Omental fat pad (tissue), 4 donors: ENCODE data around the gene RHO. TPM values are rescaled to one million over a fixed set of nuclear protein-coding genes. Genes with fewer than 3 reads are reported as not detected.

Experiments used
- ATAC-seq: fragments of 150-250 bp; one replicate; pipeline ENCODE4 v1.9.1; 2016; ENCODE audit warnings: mild to moderate bottlenecking, moderate library complexity; ENCODE audit not compliant: low FRiP score
- DNase-seq: peaks from one replicate; pipeline ENCODE4 v3.0.0-alpha.2; 2019; ENCODE audit warnings: low spot score
- CTCF ChIP-seq, 3 donors: fragments of 450-650 bp; IDR thresholded peaks; one replicate each; pipeline ENCODE4 v1.5.1; 2016 to 2017; ENCODE audit warnings: antibody characterized with exemption in 3 of 3, mild to moderate bottlenecking in 3 of 3, moderate library complexity in 2 of 3
- total RNA-seq, 4 donors: library from RNA; depleted of rRNA; stranded (reverse); fragments of >200 nt; gene quantifications; one replicate each; pipeline ENCODE4 v1.1.0, GENCODE V29; 2016

Gene RHO
- total RNA-seq, 4 donors from 2014 or later, result 0.28 TPM; not detected in 3

- ATAC-seq (peak; percentile 22), DNase-seq (no peak)
- TF ChIP-seq CTCF (IDR thresholded peaks at IDR 0.05), result no peak
Observed at GRCh38 chr3:129557548-129557894, 29.1 kb downstream of the RHO start.

GRCh38 chr3:129558081-129558771 lies 29.8 kb downstream of the RHO start:
- ATAC-seq, result no peak
- no peak for TF ChIP-seq CTCF (IDR thresholded peaks at IDR 0.05)
- DNase-seq, result no peak

DNA sequence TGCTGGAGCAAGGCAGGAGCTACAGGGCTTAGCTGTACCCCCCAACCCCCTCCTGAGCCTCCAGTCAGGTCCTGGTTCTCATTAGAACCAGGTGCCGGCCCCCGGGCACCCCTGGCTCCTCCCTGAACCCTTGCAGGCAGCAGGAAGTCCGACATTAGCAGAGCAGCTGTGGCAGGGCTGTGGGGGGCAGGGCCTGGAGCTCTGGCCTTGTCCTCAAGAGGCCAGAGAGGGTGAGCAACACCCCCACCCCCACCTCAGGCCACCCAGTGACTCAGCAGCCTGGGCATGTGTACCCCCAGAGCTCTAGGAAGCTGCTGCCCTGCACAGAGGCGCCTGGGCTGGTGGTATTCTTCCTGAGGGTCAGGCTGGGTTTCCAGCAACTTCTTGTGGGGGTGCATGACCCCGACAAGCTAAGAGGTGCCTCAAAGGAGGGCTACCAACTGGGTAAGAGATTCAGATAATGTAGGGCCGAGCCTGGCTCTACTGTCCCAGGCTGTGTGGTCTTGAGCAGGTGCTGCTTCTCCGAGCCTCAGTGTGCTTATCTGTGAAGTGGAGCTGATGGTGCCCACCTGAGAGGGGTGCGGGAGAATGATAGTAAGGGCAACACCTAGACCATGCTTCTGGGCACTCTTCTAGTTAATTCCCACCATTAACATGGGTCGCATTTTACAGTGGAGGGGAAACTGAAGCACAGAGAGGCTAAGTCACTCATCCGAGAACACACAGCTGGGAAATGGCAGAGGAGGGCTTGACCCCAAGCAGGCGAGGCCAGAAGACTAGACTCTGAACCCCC lies 30.5 kb downstream of the RHO start:
- no peak for TF ChIP-seq CTCF (IDR thresholded peaks at IDR 0.05)
- no peak for ATAC-seq
- DNase-seq, result no peak

GRCh38 chr3:129559565-129560079 lies 31.2 kb downstream of the RHO start:
- no peak for TF ChIP-seq CTCF (IDR thresholded peaks at IDR 0.05)
- no peak for ATAC-seq
- DNase-seq, result no peak

- ATAC-seq, result no peak
- DNase-seq, result no peak
- no peak for TF ChIP-seq CTCF (IDR thresholded peaks at IDR 0.05)
Observed at GRCh38 chr3:129560269-129560787, 31.9 kb downstream of the RHO start.

DNA sequence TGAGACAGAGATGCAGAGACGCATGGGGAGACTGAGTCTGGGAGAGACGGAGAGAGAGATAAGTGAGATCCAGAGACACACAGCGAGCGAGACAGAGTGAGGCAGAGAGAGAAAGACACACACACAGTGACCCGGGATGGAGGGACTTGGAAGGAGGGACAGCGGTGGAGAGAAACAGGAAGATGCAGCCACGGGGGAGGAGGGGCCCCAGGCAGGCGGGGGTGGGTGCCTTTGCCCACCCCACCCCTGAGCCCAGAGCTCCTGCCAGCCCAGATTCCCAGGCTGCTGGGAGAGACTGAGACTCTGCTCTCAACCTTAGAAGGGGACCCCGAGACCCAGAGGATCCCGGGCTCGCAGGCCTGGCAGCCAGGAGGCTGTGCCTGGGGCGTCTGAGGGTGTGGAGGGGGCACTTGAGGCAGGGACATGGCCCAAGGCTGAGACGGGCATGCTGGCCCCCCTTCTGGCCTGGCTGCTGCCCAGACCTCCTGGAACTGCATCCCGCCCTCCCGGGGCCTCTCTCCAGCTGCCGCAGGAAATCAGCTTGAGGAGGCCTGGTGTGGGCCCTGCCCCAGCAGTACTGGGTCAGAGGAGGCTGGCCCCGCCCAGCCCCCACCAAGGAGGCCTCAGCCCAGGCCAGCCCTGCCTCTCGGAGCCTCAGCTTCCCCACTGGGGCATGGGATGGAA lies 32.6 kb downstream of the RHO start:
- peak; percentile 47 for ATAC-seq
- no peak for DNase-seq
- no peak for TF ChIP-seq CTCF (IDR thresholded peaks at IDR 0.05)
